K562 (cell line): Measurements from ENCODE around the gene PPP3CB. TPM values are rescaled to one million over a fixed set of nuclear protein-coding genes. Genes with fewer than 3 reads are reported as not detected.

Experiments used
- BRD4 ChIP-seq: fragments of 200-600 bp; sonication (generic); IDR thresholded peaks from 2 replicates; pipeline ENCODE4 v1.6.1; 2017; ENCODE audit warnings: inconsistent platforms
- CHD4 ChIP-seq: fragments of 200-600 bp; sonication (generic); IDR thresholded peaks from 3 replicates; pipeline ENCODE4 v1.6.1; 2012; ENCODE audit warnings: low read depth, mild to moderate bottlenecking, mixed read lengths, low read length, inconsistent platforms; ENCODE audit not compliant: insufficient read depth, insufficient replicate concordance, poor library complexity, severe bottlenecking
- GTF2F1 ChIP-seq: IDR thresholded peaks from 2 replicates; pipeline ENCODE4 v1.6.1; 2011; ENCODE audit warnings: low read depth, low read length, improper control_type of control experiment
- HDAC1 ChIP-seq, 2 experiments: fragments of 450-650 bp; IDR thresholded peaks; 2 replicates each; pipeline ENCODE4 v1.6.1; 2016 to 2017; ENCODE audit warnings: inconsistent platforms in 1 of 2, mild to moderate bottlenecking in 1 of 2, moderate library complexity in 1 of 2
- L3MBTL2 ChIP-seq: fragments of 450-650 bp; IDR thresholded peaks from 2 replicates; pipeline ENCODE4 v1.6.1; 2016; ENCODE audit warnings: mild to moderate bottlenecking, moderate library complexity
- MEIS2 ChIP-seq: fragments of 450-650 bp; IDR thresholded peaks from 2 replicates; pipeline ENCODE4 v1.6.1; 2014; ENCODE audit warnings: mild to moderate bottlenecking; ENCODE audit not compliant: partially characterized antibody
- PBX2 ChIP-seq, 2 experiments: IDR thresholded peaks in 1 of 2; conservative IDR thresholded peaks in 1 of 2; 2 replicates each; pipeline ENCODE4 v1.6.1; 2016; ENCODE audit warnings: low read depth in 2 of 2, mild to moderate bottlenecking in 1 of 2, missing compliant biosample characterization in 1 of 2, missing genetic modification characterization in 1 of 2, moderate library complexity in 1 of 2
- RBM34 ChIP-seq: fragments of 200-400 bp; formaldehyde crosslinking; IDR thresholded peaks from 2 replicates; pipeline ENCODE4 v1.6.1; 2018; ENCODE audit warnings: low read length, borderline replicate concordance; ENCODE audit not compliant: insufficient read depth
- REST ChIP-seq, 2 experiments: fragments of 450-650 bp; formaldehyde crosslinking in 1 of 2; IDR thresholded peaks; 2 replicates each; pipeline versions ENCODE4 v1.4.0 to v1.6.1; 2014 to 2020; ENCODE audit warnings: mild to moderate bottlenecking in 2 of 2, borderline replicate concordance in 1 of 2, low read depth in 1 of 2
- SP1 ChIP-seq: sonication (generic); formaldehyde crosslinking; IDR thresholded peaks from 2 replicates; pipeline ENCODE4 v1.8.1; 2022; ENCODE audit warnings: mild to moderate bottlenecking, missing genetic modification reagents
- ZBTB33 ChIP-seq: sonication (generic); formaldehyde crosslinking; IDR thresholded peaks from 2 replicates; pipeline ENCODE4 v1.8.1; 2023; ENCODE audit warnings: mild to moderate bottlenecking, missing genetic modification reagents
- ZNF583 ChIP-seq: fragments of 250-450 bp; sonication (Bioruptor Pico); IDR thresholded peaks from 2 replicates; pipeline ENCODE4 v1.4.0; 2020
- ZNF707 ChIP-seq: fragments of 250-450 bp; sonication (Bioruptor Pico); conservative IDR thresholded peaks from 2 replicates; pipeline ENCODE4 v1.8.0; 2022; ENCODE audit warnings: inconsistent platforms, mild to moderate bottlenecking, moderate library complexity
- polyA plus RNA-seq, 8 experiments: library from polyadenylated mRNA; depleted of rRNA in 4 of 8; stranded (reverse) in 5 of 8; unstranded in 3 of 8; fragments of >200 nt; fragmentation: Nextera tagmentation in 2 of 8; fragmentation: Illumina TruSeq in 1 of 8; extraction: Ambion mirVana in 2 of 8; extraction: Trizol in 1 of 8; gene quantifications; 2 replicates each; pipeline versions ENCODE4 v1.2.1 to v1.2.3, GENCODE V29; 2011 to 2014; ENCODE audit warnings: inconsistent platforms in 1 of 8, missing spikeins in 1 of 8
- total RNA-seq, 7 experiments: library from RNA; depleted of rRNA in 6 of 7; stranded (reverse); fragments of >200 nt in 6 of 7; fragmentation: Illumina TruSeq in 2 of 7; extraction: Trizol in 2 of 7; gene quantifications; 2 replicates each; pipeline versions ENCODE4 v1.2.1 to v1.2.3, GENCODE V29; 2011 to 2021; ENCODE audit warnings: low replicate concordance in 1 of 7

The PPP3CB gene
- total and polyA plus RNA-seq, 9 of the 15 experiments (the other 6 are each of a cell fraction or from before 2014, with no cell fraction given) = 9.6 to 27.6 (median 17.8) TPM

GRCh38 chr10:73424478-73424877 is 71.3 kb downstream of the PPP3CB start (continued):
- TF ChIP-seq PBX2 (CRISPR knock-in tag; IDR thresholded peaks at IDR 0.05; ENCODE audit: low read depth) (no peak), PBX2 (tag; conservative IDR thresholded peaks at IDR 0.05; ENCODE audit: low read depth) (peak; percentile 47; the same call in 1 of the 2 replicates), BRD4 (no peak), ZBTB33 (CRISPR knock-in tag) (no peak), CHD4 (no peak), ZNF583 (CRISPR knock-in tag) (peak; percentile 28; the same call in 1 of the 2 replicates), RBM34 (no peak), GTF2F1 (no peak), HDAC1 (IDR thresholded peaks at IDR 0.05) (no peak), ZNF707 (CRISPR knock-in tag) (no peak), L3MBTL2 (no peak), SP1 (CRISPR knock-in tag) (no peak), MEIS2 (peak; percentile 37), REST (IDR thresholded peaks at IDR 0.05; ENCODE audit: borderline replicate concordance) (peak; percentile 62), REST (CRISPR knock-in tag; IDR thresholded peaks at IDR 0.05; ENCODE audit: low read depth) (no peak)
